HL-60 (cell line): Measurements from ENCODE around the gene GON4L.

Experiments used
- DNase-seq, 2 experiments: peaks; one replicate each; pipeline ENCODE4 v3.0.0-alpha.2; 2010 to 2020; ENCODE audit warnings: low read depth in 1 of 2, low spot score in 1 of 2
- H3K27ac ChIP-seq: fragments of 250-450 bp; sonication (Bioruptor Pico); replicated peaks from 2 replicates; pipeline ENCODE4 v1.5.1; 2020; ENCODE audit warnings: mild to moderate bottlenecking, moderate library complexity
- H3K27me3 ChIP-seq: fragments of 250-450 bp; sonication (Bioruptor Pico); 2 replicates; pipeline ENCODE4 v1.5.1; 2021; ENCODE audit warnings: mild to moderate bottlenecking, moderate library complexity; ENCODE audit not compliant: insufficient read depth, poor library complexity, severe bottlenecking
- H3K4me3 ChIP-seq: replicated peaks from 2 replicates; pipeline ENCODE4 v1.5.1; 2011; ENCODE audit warnings: mild to moderate bottlenecking, control low read depth, low read length; ENCODE audit not compliant: insufficient read depth
- GABPA ChIP-seq: IDR thresholded peaks from 2 replicates; pipeline ENCODE4 v1.6.1; 2012; ENCODE audit warnings: low read depth
- POLR2AphosphoS5 ChIP-seq: IDR thresholded peaks from 2 replicates; pipeline ENCODE4 v1.6.1; 2012; ENCODE audit warnings: low read depth
- SPI1 ChIP-seq: IDR thresholded peaks from 2 replicates; pipeline ENCODE4 v1.6.1; 2012; ENCODE audit warnings: low read depth, mild to moderate bottlenecking, borderline replicate concordance
- TF ChIP-seq, protein P1 (sequence below): IDR thresholded peaks from 2 replicates; pipeline ENCODE4 v1.6.1; 2012; ENCODE audit warnings: low read depth; ENCODE audit not compliant: insufficient replicate concordance
- TF ChIP-seq, protein P2 (sequence below): IDR thresholded peaks from one replicate; pipeline ENCODE4 v1.5.1; 2011; ENCODE audit warnings: low read length, control low read depth, inconsistent platforms; ENCODE audit not compliant: insufficient read depth

The GON4L gene

DNA sequence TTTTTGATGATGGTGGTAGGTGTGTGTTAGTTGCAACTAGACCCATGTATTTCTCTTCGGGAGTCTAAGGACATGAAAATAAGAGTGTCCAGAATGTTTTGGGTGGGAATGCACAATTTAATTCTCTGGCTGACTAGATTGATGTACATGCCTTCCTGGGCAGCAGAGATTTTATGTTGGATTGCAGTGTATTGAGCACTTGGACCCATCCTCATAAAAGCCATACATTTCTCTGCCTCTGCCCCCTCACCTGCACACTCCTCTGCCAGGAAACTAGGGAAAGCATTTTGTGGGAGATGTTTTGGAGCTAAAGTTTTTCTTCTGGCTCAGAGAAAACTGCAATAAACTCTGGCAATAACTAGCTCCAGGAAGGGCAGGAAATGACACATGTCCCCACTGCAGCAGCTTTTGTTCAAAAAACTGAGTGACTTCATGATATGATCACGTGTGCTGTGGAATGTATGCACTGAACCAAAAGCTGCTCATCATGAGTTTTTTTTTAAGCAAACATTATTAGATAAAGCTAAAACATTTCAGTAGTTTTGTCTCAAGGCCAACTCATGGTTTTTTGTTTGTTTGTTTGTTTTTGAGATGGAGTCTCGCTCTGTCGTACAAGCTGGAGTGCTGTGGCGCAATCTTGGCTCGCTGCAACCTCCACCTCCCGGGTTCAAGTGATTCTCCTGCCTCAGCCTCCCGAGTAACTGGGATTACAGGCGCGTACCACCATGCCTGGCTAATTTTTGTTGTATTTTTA, 36.6 kb upstream of the GON4L start:
- Histone ChIP-seq H3K27me3 (no peaks in the 10 kb centered on the region), H3K4me3 (no peak overlapping the region), H3K27ac (no peak overlapping the region)
- no peak for DNase-seq
- TF ChIP-seq, protein P1, sequence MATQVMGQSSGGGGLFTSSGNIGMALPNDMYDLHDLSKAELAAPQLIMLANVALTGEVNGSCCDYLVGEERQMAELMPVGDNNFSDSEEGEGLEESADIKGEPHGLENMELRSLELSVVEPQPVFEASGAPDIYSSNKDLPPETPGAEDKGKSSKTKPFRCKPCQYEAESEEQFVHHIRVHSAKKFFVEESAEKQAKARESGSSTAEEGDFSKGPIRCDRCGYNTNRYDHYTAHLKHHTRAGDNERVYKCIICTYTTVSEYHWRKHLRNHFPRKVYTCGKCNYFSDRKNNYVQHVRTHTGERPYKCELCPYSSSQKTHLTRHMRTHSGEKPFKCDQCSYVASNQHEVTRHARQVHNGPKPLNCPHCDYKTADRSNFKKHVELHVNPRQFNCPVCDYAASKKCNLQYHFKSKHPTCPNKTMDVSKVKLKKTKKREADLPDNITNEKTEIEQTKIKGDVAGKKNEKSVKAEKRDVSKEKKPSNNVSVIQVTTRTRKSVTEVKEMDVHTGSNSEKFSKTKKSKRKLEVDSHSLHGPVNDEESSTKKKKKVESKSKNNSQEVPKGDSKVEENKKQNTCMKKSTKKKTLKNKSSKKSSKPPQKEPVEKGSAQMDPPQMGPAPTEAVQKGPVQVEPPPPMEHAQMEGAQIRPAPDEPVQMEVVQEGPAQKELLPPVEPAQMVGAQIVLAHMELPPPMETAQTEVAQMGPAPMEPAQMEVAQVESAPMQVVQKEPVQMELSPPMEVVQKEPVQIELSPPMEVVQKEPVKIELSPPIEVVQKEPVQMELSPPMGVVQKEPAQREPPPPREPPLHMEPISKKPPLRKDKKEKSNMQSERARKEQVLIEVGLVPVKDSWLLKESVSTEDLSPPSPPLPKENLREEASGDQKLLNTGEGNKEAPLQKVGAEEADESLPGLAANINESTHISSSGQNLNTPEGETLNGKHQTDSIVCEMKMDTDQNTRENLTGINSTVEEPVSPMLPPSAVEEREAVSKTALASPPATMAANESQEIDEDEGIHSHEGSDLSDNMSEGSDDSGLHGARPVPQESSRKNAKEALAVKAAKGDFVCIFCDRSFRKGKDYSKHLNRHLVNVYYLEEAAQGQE = no peak
- TF ChIP-seq SPI1 (no peak), POLR2AphosphoS5 (no peak), GABPA (no peak)
- TF ChIP-seq, protein P2, sequence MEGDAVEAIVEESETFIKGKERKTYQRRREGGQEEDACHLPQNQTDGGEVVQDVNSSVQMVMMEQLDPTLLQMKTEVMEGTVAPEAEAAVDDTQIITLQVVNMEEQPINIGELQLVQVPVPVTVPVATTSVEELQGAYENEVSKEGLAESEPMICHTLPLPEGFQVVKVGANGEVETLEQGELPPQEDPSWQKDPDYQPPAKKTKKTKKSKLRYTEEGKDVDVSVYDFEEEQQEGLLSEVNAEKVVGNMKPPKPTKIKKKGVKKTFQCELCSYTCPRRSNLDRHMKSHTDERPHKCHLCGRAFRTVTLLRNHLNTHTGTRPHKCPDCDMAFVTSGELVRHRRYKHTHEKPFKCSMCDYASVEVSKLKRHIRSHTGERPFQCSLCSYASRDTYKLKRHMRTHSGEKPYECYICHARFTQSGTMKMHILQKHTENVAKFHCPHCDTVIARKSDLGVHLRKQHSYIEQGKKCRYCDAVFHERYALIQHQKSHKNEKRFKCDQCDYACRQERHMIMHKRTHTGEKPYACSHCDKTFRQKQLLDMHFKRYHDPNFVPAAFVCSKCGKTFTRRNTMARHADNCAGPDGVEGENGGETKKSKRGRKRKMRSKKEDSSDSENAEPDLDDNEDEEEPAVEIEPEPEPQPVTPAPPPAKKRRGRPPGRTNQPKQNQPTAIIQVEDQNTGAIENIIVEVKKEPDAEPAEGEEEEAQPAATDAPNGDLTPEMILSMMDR = no peak

DNA sequence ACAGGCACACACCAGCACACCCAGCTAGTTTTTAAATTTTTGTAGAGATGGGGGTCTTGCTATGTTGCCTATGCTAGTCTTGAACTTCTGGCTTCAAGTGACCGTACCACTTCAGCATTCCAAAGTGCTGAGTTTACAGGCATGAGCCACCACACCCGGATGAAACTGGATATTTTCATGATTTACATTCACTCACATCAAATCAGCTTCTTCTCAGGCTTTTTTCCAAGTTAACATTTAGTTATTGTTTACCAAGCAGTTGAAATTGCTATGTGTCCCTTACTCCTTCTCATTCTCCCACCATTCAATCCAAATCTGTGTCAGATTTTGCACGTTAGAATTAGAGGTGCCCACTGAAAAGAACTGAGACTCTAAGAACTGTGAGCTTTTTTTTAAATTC, 35.8 kb upstream of the GON4L start:
- no peak for DNase-seq
- no peak overlapping the region for H3K4me3 ChIP-seq
- TF ChIP-seq SPI1 (no peak), GABPA (no peak), POLR2AphosphoS5 (no peak)
- TF ChIP-seq, protein P2 = no peak
- TF ChIP-seq, protein P1 = no peak
- H3K27ac ChIP-seq = no peak overlapping the region
- no peaks in the 10 kb centered on the region for H3K27me3 ChIP-seq

DNA sequence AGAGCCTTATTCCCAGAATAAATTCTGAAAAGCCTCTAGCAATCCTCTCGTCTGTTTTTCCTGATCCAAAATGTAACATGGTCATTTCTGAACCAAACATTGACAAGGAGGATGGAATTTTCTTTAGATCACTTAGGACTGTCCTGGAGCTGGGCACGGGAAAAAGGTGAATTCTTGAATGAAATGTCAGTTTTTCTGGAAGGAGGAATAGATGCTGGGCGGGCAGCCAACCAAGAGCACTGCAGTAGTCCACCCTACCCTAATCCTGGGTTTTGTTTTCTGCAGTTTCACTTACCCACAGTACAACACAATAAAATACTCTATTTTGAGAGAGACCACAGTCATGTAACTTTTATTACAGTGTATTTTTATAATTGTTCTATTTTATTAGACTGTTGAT, 33.2 kb upstream of the GON4L start:
- Histone ChIP-seq H3K27me3 (no peaks in the 10 kb centered on the region), H3K4me3 (no peak overlapping the region), H3K27ac (no peak overlapping the region)
- TF ChIP-seq, protein P2 = no peak
- TF ChIP-seq GABPA (no peak), POLR2AphosphoS5 (no peak), SPI1 (no peak)
- TF ChIP-seq, protein P1 = no peak
- DNase-seq = no peak
